AG04449 (cell line): Measurements from ENCODE around the gene BTBD2.
"Not testable (repeated sequence)": the region's sequence is repeated elsewhere in the genome, so short reads cannot be mapped to it uniquely, and the experiment has no call there.

Source experiments
- CTCF ChIA-PET: fragments of 350-600 bp; formaldehyde crosslinking; extraction: SDS; loops from one replicate; lab custom pipeline; 2021; ENCODE audit warnings: antibody characterized with exemption; lab: Yijun Ruan, JAX
- POLR2A ChIA-PET: fragments of 400-600, 350-600 bp; formaldehyde crosslinking; extraction: SDS; loops from one replicate; lab custom pipeline; 2020; ENCODE audit warnings: antibody characterized with exemption, inconsistent platforms; lab: Yijun Ruan, JAX
- DNase-seq: peaks from one replicate; pipeline ENCODE4 v3.0.0-alpha.2; 2010; ENCODE audit warnings: low read depth, low spot score
- H3K4me3 ChIP-seq: 2 replicates; pipeline ENCODE4 v1.5.1; 2011; ENCODE audit warnings: low read depth, mild to moderate bottlenecking, control low read depth, low read length
- TF ChIP-seq, protein P1 (sequence below): IDR thresholded peaks from one replicate; pipeline ENCODE4 v1.5.1; 2011; ENCODE audit warnings: mild to moderate bottlenecking, moderate library complexity, low read length, control low read depth, inconsistent platforms; ENCODE audit not compliant: insufficient read depth; ENCODE audit errors: missing control alignments

BTBD2 gene

DNA sequence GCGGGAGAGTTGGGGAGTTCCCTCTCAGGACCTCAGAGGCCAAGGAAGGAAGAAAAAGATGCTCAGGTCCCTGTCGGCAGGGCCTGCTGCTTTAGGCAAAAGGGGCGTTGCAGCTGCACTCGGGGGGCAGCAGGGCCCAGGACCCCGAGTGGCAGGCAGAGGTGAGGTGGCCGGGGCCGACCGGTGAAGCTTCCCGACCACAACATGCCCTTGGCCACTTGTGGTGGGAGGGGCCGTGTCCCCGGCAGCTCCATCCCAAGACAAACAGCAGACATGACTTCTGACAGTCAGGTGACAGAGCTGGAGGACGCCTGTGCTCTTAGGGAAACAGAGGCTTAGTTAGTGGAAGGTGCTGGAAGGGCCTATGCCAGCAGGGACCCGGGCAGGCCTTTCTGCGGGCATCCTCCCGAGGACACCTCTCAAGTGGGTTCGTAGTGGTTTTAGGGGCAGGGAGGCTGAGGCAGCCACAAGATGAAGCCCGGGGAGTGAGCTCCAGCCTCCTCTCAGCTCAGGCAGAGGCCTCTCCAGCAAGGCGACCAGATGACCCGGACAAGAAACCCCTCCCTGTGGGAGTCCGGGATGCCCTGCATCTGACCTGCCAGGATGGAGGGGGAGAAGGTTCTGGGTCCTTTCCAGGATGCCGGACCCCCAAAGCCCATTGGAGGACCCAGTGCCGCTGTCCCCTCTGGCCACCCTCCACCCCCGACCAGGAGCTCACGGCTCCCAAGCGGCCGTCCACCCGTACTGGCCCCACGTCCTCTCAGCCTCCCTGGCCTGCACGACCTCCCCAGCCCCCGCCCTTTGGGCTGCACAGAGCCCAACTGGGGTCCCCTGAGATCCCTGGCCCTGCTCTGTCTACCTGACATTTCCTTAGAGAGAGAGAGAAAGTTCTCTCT lies 24.2 kb downstream of the BTBD2 start:
- H3K4me3 ChIP-seq = no peak overlapping the region
- ChIA-PET CTCF (interaction anchor here (1.2 kb wide), 1 partner anchor 63 kb away, joined by 3 read pairs; no protein-coding TSS in a partner anchor), POLR2A (no interaction called here)
- TF ChIP-seq, protein P1, sequence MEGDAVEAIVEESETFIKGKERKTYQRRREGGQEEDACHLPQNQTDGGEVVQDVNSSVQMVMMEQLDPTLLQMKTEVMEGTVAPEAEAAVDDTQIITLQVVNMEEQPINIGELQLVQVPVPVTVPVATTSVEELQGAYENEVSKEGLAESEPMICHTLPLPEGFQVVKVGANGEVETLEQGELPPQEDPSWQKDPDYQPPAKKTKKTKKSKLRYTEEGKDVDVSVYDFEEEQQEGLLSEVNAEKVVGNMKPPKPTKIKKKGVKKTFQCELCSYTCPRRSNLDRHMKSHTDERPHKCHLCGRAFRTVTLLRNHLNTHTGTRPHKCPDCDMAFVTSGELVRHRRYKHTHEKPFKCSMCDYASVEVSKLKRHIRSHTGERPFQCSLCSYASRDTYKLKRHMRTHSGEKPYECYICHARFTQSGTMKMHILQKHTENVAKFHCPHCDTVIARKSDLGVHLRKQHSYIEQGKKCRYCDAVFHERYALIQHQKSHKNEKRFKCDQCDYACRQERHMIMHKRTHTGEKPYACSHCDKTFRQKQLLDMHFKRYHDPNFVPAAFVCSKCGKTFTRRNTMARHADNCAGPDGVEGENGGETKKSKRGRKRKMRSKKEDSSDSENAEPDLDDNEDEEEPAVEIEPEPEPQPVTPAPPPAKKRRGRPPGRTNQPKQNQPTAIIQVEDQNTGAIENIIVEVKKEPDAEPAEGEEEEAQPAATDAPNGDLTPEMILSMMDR = no peak
- no peak for DNase-seq

GRCh38 chr19:1990230-1991017 lies 25.1 kb downstream of the BTBD2 start:
- TF ChIP-seq, protein P1 = no peak
- POLR2A ChIA-PET = no interaction called here
- CTCF ChIA-PET = interaction anchor here (1.0 kb wide), 1 partner anchor 61 kb away, joined by 3 read pairs; no protein-coding TSS in a partner anchor
- no peak overlapping the region for H3K4me3 ChIP-seq
- DNase-seq = no peak

- CTCF ChIA-PET = interaction anchor here (1.0 kb wide), 1 partner anchor 60 kb away, joined by 3 read pairs; no protein-coding TSS in a partner anchor
- DNase-seq = no peak
- no peak overlapping the region for H3K4me3 ChIP-seq
- TF ChIP-seq, protein P1 = no peak
- POLR2A ChIA-PET = no interaction called here
These were observed 25.8 kb downstream of the BTBD2 start for GRCh38 chr19:1989513-1990229.

- H3K4me3 ChIP-seq, POLR2A ChIA-PET, DNase-seq, CTCF ChIA-PET: not testable (repeated sequence)
These were observed 27.1 kb downstream of the BTBD2 start for GRCh38 chr19:1988464-1988863.

GRCh38 chr19:1987197-1988187 lies 28.0 kb downstream of the BTBD2 start:
- no peak overlapping the region for H3K4me3 ChIP-seq
- TF ChIP-seq, protein P1 = no peak
- ChIA-PET POLR2A (no interaction called here), CTCF (no interaction called here)
- no peak for DNase-seq
